NCI-H82 treated with DMSO at 0.1 percent for 48 hours (cell line): Measurements from ENCODE around the gene STAP2.
A peak's percentile ranks its signal among the peaks of the same experiment; 100 is the strongest.
"Not testable (repeated sequence)": the region's sequence is repeated elsewhere in the genome, so short reads cannot be mapped to it uniquely, and the experiment has no call there.

Experiments used
- DNase-seq: peaks from one replicate; lab custom pipeline; 2025; ENCODE audit not compliant: unreplicated experiment; lab: John Stamatoyannopoulos, UW

Gene STAP2

DNA sequence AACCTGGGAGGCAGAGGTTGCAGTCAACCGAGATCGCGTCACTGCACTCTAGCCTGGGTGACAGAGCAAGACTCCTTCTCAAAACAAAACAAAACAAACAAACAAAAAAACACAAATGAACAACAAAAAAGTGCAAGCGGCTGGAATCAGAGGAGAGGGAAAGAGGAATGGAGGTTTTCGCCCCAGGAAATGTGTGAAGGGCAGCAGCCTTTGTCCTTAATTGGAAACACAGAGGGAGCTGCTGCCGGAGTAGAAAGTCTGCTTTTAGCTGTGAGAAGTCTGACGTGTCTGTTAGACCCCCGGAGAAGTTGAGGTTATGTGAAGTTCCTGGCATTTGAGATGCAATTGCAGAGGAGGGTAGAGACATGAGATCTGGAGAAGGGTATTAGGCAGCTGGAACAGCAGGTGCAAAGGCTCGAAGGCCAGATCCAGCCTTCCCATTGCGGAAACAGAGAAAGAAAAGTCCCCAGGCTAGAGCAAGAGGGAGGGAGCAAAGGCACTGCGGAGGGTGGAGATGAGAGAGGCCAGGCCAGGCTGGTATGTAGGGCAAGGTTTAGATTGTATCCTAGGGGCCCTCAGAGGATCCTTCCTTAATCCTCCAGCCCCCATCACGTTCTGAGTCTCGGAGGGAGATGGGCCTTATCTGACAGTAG is 36.9 kb downstream of the STAP2 start:
- DNase-seq = no peak

- DNase-seq = no peak
These were observed 38.0 kb downstream of the STAP2 start for GRCh38 chr19:4300589-4300988.

- no peak for DNase-seq
These were observed 39.6 kb downstream of the STAP2 start for GRCh38 chr19:4298810-4299550.

DNA sequence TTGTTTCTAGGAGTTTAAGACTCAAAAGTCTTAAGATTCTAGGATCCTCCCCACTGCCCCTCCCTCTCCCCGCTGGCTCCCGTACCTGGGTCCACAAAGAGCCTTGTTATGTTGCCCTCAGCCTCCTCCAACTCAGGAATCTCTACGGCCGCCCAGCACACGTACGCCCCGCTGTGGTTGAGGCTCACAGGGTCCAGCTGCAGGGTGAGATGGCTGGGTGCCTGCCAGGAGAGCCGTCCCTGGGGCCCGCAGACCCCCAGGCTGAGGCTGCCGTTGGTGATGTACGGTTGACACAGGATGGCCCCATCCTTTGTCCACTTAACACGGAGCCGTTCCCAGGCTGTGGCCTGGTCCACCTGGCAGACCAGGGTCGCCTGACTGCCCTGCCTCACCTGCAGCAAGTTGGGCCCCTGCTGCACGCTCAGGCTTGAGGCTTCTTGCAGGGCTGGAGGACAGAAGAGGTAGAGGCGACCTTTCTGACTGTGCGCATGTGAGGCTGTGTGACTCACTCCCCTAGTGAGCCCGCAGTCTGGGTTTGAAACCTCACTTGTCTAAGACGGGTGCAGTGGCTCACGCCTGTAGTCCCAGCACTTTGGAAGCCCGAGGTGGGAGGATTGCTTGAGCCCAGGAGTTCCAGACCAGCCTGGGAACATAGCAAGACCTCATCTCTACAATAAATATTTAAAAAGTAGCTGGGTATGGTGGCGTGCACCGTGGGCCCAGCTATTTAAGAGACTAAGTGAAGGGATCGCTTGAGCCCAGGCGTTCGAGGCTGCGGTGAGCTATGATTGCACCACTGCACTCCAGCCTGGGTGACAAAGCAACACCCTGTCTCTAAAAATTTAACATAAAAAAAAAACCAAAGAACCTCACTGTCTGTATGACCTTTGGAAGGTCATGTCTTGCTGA is 40.5 kb downstream of the STAP2 start:
- DNase-seq = no peak

- peak; percentile 51 for DNase-seq
These were observed 42.5 kb downstream of the STAP2 start for GRCh38 chr19:4295972-4296771.

DNA sequence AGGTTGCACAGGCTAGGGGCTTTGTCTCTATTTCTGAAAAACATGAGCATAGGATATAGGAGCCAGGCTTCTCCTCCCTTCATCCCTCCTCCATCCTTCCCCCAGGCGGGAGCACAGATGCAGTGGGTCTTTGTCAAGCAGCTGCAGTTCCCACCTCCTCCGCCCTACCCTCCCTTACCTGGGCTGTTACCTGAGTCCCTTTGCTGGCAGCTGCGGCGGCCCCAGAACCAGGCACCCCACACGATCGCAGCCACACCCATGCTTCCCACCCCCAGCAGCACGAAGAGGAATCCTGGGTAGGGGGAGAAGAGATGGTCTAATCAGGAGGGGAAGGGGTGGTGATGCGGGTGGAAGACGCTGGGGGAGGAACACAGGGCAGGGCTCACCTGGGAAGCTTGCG is 44.2 kb downstream of the STAP2 start:
- no peak for DNase-seq

DNA sequence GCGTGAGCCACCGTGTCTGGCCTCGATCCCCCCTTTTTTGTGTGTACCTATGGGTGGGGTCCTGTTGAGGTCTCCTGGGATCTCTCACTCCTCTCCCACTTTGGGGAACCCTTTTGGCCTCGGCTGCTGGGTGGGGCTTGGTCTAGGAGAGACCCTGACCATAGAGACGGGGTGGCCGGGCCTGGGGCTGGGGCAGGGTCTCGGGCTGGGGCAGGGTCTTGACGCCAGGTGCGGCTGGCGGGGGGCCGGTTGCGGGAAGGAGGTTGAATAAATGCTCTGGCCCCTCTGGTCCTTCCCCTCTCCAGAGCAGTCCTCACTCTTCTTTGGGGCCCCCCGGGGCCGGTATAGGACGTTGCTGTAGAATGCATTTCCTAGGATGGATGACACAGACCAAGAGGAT is 46.1 kb downstream of the STAP2 start:
- no peak for DNase-seq

DNA sequence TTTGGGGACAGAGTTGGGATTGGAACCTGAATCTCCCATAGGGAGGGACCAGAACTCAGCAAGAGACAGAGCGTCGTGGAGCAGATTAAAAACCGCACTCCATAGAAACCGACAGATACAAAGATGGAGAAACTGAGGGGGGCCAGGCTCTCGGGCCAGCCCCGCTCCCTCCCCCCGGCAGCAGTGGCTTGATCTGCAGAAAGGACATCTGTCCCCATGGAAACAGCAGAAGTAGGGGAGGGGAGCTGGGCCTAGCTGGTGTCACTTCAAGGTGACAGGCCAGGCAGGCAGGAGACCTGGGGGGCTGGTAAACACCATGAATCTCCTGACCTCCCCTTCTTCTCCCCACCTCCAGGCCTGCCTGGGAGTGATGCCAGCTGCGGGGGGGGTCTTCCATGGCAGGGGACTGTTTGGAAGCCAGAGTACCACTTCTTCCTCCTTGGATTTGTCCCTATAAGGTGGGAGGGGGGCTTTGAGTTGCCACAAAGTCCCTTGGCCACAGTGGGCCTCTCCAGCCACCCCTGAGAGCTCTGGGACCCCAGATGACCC is 47.4 kb downstream of the STAP2 start:
- no peak for DNase-seq

DNA sequence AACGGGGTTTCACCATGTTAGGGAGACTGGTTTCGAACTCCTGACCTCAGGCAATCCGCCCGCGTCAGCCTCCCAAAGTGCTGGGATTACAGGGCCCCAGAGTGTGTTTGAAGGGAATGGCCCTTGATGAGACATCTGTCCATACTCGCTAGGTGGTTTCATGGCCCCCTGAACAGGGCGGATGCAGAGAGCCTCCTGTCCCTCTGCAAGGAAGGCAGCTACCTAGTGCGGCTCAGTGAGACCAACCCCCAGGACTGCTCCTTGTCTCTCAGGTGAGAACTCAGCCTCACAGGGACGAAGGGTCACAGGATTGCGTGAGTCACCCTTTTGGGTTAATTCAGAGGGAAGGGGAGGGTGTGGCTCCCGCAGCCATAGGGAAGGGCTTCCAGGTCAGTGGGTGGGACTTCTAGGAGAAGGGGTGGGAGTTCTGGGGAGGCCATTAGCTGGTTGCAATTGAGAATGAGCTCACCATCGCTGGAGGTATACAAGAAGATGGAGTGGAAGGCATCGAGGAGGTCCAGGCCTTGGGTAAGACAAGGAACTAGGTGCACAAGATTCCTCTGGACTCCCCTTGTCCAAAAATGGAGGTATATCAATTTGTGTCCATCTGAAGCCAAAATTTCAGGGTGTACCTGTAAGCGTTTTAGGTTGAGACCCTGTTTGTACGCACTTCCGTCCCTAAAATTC is 50.4 kb downstream of the STAP2 start:
- no peak for DNase-seq

- not testable (repeated sequence) for DNase-seq
These were observed 52.5 kb downstream of the STAP2 start for GRCh38 chr19:4286141-4286540.

GRCh38 chr19:4284974-4285373 is 53.7 kb downstream of the STAP2 start:
- DNase-seq = no peak

DNA sequence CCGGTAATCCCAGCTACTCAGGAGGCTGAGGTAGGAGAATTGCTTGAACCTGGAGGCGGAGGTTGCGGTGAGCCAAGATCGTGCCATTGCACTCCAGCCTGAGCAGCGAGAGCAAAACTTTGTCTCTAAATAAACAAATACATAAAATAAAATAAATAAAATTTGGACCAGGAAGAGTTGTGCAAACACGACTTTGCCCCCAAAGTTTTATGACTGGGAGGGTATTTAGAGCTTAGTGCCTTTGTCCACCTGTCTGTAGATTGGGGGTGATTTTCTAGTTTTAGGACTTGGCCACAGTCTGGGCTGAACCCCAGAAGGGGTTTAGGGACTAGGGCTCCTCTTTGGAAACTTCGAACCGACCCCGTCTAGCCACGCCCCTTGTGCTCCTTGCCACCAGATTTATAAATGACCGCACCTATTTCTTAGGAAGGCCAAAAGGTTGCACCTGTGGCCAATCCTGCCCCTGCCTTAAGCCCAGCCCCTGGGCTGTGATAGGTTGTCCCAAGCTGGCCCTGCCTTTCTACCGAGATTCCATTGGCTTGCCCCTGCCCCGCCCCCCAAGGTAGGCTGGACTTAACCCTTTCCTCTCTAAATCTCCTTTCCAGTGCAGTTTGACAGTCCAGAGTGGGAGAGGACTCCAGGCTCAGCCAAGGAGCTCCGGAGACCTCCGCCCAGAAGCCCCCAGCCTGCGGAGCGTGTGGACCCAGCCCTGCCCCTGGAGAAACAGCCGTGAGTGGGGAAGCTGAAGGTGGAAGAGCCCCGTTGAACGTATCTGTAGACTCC is 54.3 kb downstream of the STAP2 start:
- peak; percentile 54 for DNase-seq

DNA sequence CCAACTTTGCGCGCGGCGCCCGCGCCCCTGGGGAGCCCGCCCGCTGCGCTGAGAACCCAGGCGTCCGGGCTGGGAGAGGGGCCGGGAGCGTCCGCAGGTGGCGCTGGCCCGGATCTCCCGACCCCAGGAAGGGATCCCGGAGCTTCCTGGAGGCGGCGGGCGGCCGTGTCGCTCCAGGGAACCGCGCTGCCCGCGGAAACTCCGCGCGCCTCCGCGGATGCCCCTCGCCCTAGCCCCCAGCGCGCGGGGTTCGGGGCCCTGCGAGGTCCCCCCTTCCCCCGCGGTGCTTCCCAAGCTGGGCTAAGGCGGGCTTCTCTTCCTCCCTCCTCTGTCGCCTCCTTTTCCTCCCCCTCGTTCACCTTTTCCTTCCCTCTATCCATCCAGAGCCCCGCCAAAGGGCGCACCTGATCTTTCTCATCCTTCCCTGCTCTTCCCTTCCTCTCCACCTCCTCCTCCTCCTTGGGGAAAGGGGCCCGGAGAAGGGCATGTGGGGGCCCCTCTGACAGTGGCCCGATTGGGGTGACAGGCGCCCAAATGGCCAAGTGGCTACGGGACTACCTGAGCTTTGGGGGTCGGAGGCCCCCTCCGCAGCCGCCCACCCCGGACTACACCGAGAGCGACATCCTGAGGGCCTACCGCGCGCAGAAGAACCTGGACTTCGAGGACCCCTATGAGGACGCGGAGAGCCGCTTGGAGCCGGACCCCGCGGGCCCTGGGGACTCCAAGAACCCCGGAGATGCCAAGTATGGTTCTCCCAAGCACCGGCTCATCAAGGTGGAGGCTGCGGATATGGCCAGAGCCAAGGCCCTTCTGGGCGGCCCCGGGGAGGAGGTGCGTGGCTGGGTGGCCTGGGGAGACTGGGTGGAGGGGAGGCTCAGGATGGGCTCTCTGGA is 58.9 kb downstream of the STAP2 start:
- no peak for DNase-seq

DNA sequence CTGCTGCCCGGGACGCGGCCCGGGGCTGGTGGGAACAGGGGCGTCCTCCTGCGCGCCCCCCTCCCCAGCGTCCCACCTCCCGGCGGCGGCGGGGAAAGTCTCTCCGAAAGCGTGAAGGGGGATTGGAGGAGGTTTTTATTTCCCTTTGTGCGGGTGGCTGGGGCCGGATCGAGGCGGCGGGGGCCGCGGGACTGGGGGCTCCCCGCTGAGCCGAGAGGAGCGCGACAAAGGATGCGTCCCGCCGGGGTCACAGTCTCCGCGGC is 59.4 kb downstream of the STAP2 start:
- no peak for DNase-seq

- no peak for DNase-seq
These were observed 60.0 kb downstream of the STAP2 start, which contains the start of gene SHD for GRCh38 chr19:4278419-4279266. TSS of gene SHD (plus strand) at chr19:4279266. CDS start at chr19:4280064, 798 bp downstream.

GRCh38 chr19:4278010-4278409 is 60.6 kb downstream of the STAP2 start:
- DNase-seq = no peak

GRCh38 chr19:4277191-4277696 is 61.4 kb downstream of the STAP2 start:
- DNase-seq = no peak
